Hepatocyte (in vitro differentiated cells): ENCODE measurements around the gene RTTN.

Experiments
- CTCF ChIP-seq: fragments of 200-600 bp; sonication (generic); IDR thresholded peaks from 2 replicates; pipeline ENCODE4 v1.5.1; 2016; ENCODE audit warnings: antibody characterized with exemption, mild to moderate bottlenecking; ENCODE audit not compliant: poor library complexity
- EZH2 ChIP-seq: fragments of 200-600 bp; sonication (generic); IDR thresholded peaks from 2 replicates; pipeline ENCODE4 v1.6.1; 2016; ENCODE audit warnings: antibody characterized with exemption, mild to moderate bottlenecking, borderline replicate concordance

DNA sequence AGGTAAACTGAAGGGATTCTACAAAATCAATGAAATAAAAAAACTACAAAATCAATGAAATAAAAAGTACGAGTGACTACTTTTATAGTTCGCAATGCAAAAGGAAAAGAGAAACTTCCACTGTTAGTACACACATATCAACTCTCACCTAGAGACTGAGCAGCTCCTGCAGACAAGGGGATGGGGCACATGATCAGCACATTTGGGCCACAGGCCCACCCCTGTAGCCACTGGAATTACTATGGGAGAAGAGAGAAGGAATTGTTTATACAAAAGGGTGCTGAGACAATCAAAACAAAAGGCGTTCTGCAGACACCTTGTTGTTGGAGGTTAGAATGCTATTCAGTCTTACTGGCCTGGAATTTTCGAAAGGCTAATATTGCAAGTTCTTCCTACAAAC is 223.1 kb downstream of the RTTN start:
- TF ChIP-seq CTCF = no peak
- no peak for TF ChIP-seq EZH2
